H9 (cell line): ENCODE measurements around the gene SULF2. TPM values are rescaled to one million over a fixed set of nuclear protein-coding genes. Genes with fewer than 3 reads are reported as not detected.

Experiments used
- DNase-seq: peaks from one replicate; pipeline ENCODE4 v3.0.0-alpha.2; 2017
- H2AFZ ChIP-seq: one replicate; pipeline ENCODE4 v1.6.1; 2013; ENCODE audit warnings: mild to moderate bottlenecking, low read length, control low read depth, moderate library complexity
- H2AK5ac ChIP-seq: 2 replicates; pipeline ENCODE4 v1.6.1; 2013; ENCODE audit warnings: low read length, control low read depth, mixed read lengths; ENCODE audit not compliant: insufficient read length
- H2BK120ac ChIP-seq: one replicate; pipeline ENCODE4 v1.6.1; 2013; ENCODE audit warnings: low read depth, mild to moderate bottlenecking, low read length, control low read depth, inconsistent platforms; ENCODE audit not compliant: poor library complexity, severe bottlenecking
- H2BK12ac ChIP-seq: 2 replicates; pipeline ENCODE4 v1.6.1; 2013; ENCODE audit warnings: low read length, control low read depth, mixed read lengths, low read depth; ENCODE audit not compliant: insufficient read length
- H2BK15ac ChIP-seq: 2 replicates; pipeline ENCODE4 v1.6.1; 2013; ENCODE audit warnings: low read depth, low read length, control low read depth
- H2BK20ac ChIP-seq: one replicate; pipeline ENCODE4 v1.6.1; 2013; ENCODE audit warnings: low read depth, mild to moderate bottlenecking, low read length, control low read depth, inconsistent platforms; ENCODE audit not compliant: poor library complexity, severe bottlenecking
- H2BK5ac ChIP-seq: 2 replicates; pipeline ENCODE4 v1.6.1; 2013; ENCODE audit warnings: low read length, control low read depth, mixed read lengths; ENCODE audit not compliant: insufficient read length
- H3K14ac ChIP-seq: 2 replicates; pipeline ENCODE4 v1.6.1; 2013; ENCODE audit warnings: low read length, control low read depth; ENCODE audit not compliant: insufficient read depth
- H3K18ac ChIP-seq: 2 replicates; pipeline ENCODE4 v1.6.1; 2013; ENCODE audit warnings: low read depth, mild to moderate bottlenecking, mixed read lengths, low read length, control low read depth; ENCODE audit not compliant: insufficient read length
- H3K23ac ChIP-seq: 2 replicates; pipeline ENCODE4 v1.6.1; 2013; ENCODE audit warnings: low read length, control low read depth, mixed read lengths, low read depth; ENCODE audit not compliant: insufficient read length
- H3K23me2 ChIP-seq: 2 replicates; pipeline ENCODE4 v1.6.1; 2013; ENCODE audit warnings: low read depth, mild to moderate bottlenecking, mixed read lengths, low read length, control low read depth; ENCODE audit not compliant: insufficient read length, poor library complexity, severe bottlenecking
- H3K27ac ChIP-seq: 2 replicates; pipeline ENCODE4 v1.5.1; 2013; ENCODE audit warnings: low read length, control low read depth, mixed read lengths, low read depth; ENCODE audit not compliant: insufficient read length
- H3K27me3 ChIP-seq: 2 replicates; pipeline ENCODE4 v1.6.1; 2013; ENCODE audit warnings: low read length, control low read depth, inconsistent platforms; ENCODE audit not compliant: insufficient read depth
- H3K4ac ChIP-seq: 2 replicates; pipeline ENCODE4 v1.6.1; 2013; ENCODE audit warnings: low read depth, mild to moderate bottlenecking, control low read depth, inconsistent platforms, low read length, moderate library complexity
- H3K4me1 ChIP-seq: 2 replicates; pipeline ENCODE4 v1.6.1; 2013; ENCODE audit warnings: low read length, control low read depth, inconsistent platforms; ENCODE audit not compliant: insufficient read depth
- H3K4me2 ChIP-seq: 2 replicates; pipeline ENCODE4 v1.6.1; 2013; ENCODE audit warnings: low read length, control low read depth, mixed read lengths; ENCODE audit not compliant: insufficient read length, insufficient read depth
- H3K56ac ChIP-seq: 2 replicates; pipeline ENCODE4 v1.6.1; 2013; ENCODE audit warnings: low read depth, mild to moderate bottlenecking, mixed read lengths, low read length, control low read depth; ENCODE audit not compliant: insufficient read length
- H3K79me1 ChIP-seq: 2 replicates; pipeline ENCODE4 v1.6.1; 2013; ENCODE audit warnings: low read depth, mild to moderate bottlenecking, moderate library complexity, low read length, control low read depth, inconsistent platforms; ENCODE audit not compliant: insufficient read depth, poor library complexity, severe bottlenecking
- H3K79me2 ChIP-seq: 2 replicates; pipeline ENCODE4 v1.6.1; 2013; ENCODE audit warnings: low read length, control low read depth, inconsistent platforms; ENCODE audit not compliant: insufficient read depth
- H3K9ac ChIP-seq: 2 replicates; pipeline ENCODE4 v1.6.1; 2013; ENCODE audit warnings: low read length, control low read depth, mixed read lengths; ENCODE audit not compliant: insufficient read length; ENCODE audit errors: extremely low read depth
- H3K9me3 ChIP-seq: one replicate; pipeline ENCODE4 v1.6.1; 2013; ENCODE audit warnings: low read depth, low read length, inconsistent platforms; ENCODE audit not compliant: control insufficient read depth
- H3T11ph ChIP-seq: one replicate; pipeline ENCODE4 v1.6.1; 2013; ENCODE audit warnings: mild to moderate bottlenecking, low read length, control low read depth, inconsistent platforms
- H4K20me1 ChIP-seq: one replicate; pipeline ENCODE4 v1.6.1; 2013; ENCODE audit not compliant: control insufficient read depth, insufficient read length, insufficient read depth
- H4K5ac ChIP-seq: 2 replicates; pipeline ENCODE4 v1.6.1; 2013; ENCODE audit warnings: low read depth, mild to moderate bottlenecking, mixed read lengths, low read length, control low read depth; ENCODE audit not compliant: insufficient read length
- H4K8ac ChIP-seq: replicated peaks from 2 replicates; pipeline ENCODE4 v1.6.1; 2013; ENCODE audit warnings: low read length, control low read depth, mixed read lengths, low read depth; ENCODE audit not compliant: insufficient read length
- H4K91ac ChIP-seq: 2 replicates; pipeline ENCODE4 v1.6.1; 2013; ENCODE audit warnings: low read depth, mild to moderate bottlenecking, moderate library complexity, mixed read lengths, low read length, control low read depth; ENCODE audit not compliant: insufficient read length
- H3K27ac Mint-ChIP-seq, 3 experiments: 2 replicates in 2 of 3; 3 replicates in 1 of 3; pipeline ENCODE4 v1.8.0; 2020 to 2021; ENCODE audit warnings: mixed read lengths in 3 of 3, mild to moderate bottlenecking in 1 of 3, moderate library complexity in 1 of 3
- H3K27me3 Mint-ChIP-seq: 2 replicates; pipeline ENCODE4 v1.8.0; 2021; ENCODE audit warnings: low read depth, mild to moderate bottlenecking, moderate library complexity, mixed read lengths
- H3K36me3 Mint-ChIP-seq, 3 experiments: 2 replicates in 2 of 3; 3 replicates in 1 of 3; pipeline ENCODE4 v1.8.0; 2020 to 2021; ENCODE audit warnings: low read depth in 3 of 3, mixed read lengths in 3 of 3; ENCODE audit not compliant: insufficient read depth in 1 of 3
- H3K4me1 Mint-ChIP-seq, 2 experiments: 2 replicates each; pipeline ENCODE4 v1.8.0; 2020; ENCODE audit warnings: mixed read lengths in 2 of 2
- H3K4me3 Mint-ChIP-seq, 2 experiments: 2 replicates in 1 of 2; 3 replicates in 1 of 2; pipeline ENCODE4 v1.8.0; 2020 to 2021; ENCODE audit warnings: mild to moderate bottlenecking in 2 of 2, mixed read lengths in 2 of 2, moderate library complexity in 1 of 2
- H3K9me3 Mint-ChIP-seq, 2 experiments: 2 replicates in 1 of 2; 3 replicates in 1 of 2; pipeline ENCODE4 v1.8.0; 2020; ENCODE audit warnings: mild to moderate bottlenecking in 2 of 2, mixed read lengths in 2 of 2, moderate library complexity in 1 of 2
- CTCF ChIP-seq: fragments of 200-600 bp; sonication (generic); conservative IDR thresholded peaks from 3 replicates; pipeline ENCODE4 v1.8.0; 2021; ENCODE audit warnings: antibody characterized with exemption, mild to moderate bottlenecking
- WGBS: extraction: QIAGEN DNeasy Blood & Tissue Kit; methylation state at CpG from one replicate; pipeline ENCODE4 v1.1.7; 2013; ENCODE audit warnings: missing lambda C conversion rate, low lambda C conversion rate, mixed read lengths; ENCODE audit not compliant: insufficient read length; ENCODE audit errors: extremely low coverage; 5-methylcytosine and 5-hydroxymethylcytosine counted together
- total RNA-seq: library from RNA; stranded (reverse); gene quantifications from 2 replicates; pipeline ENCODE4 v1.2.1, GENCODE V29; 2021

SULF2 gene
- total RNA-seq, 1 experiment from 2014 or later: 31.2 TPM

- Histone ChIP-seq H3K4ac (no peak overlapping the region), H4K5ac (no peak overlapping the region), H2BK120ac (no peak overlapping the region), H3K9ac (no peak overlapping the region), H3K79me2 (no peaks in the 10 kb centered on the region), H3K56ac (no peak overlapping the region), H3T11ph (no peak overlapping the region), H2BK20ac (no peak overlapping the region), H2AFZ (no peak overlapping the region), H3K23me2 (no peaks in the 10 kb centered on the region), H3K14ac (no peak overlapping the region), H3K18ac (no peak overlapping the region), H4K8ac (no peak overlapping the region), H4K91ac (no peak overlapping the region), H2AK5ac (no peak overlapping the region), H4K20me1 (no peaks in the 10 kb centered on the region), H3K27me3 (no peaks in the 10 kb centered on the region), H3K4me1 (no peaks in the 10 kb centered on the region), H2BK12ac (no peak overlapping the region), H3K23ac (no peak overlapping the region), H3K79me1 (no peaks in the 10 kb centered on the region), H2BK15ac (no peak overlapping the region), H3K9me3 (no peaks in the 10 kb centered on the region), H3K27ac (no peak overlapping the region), H2BK5ac (no peak overlapping the region), H3K4me2 (no peak overlapping the region)
- peaks cover 0 to 4% (median 1%) of the 10 kb centered on the region in 3 experiments; a peak in 1 of 7 replicates for H3K36me3 Mint-ChIP-seq
- WGBS: no CpG with 5 or more reads among the region's 5 CpGs
- no peaks in the 10 kb centered on the region for H3K9me3 Mint-ChIP-seq
- TF ChIP-seq CTCF: no peak
- DNase-seq: no peak
- H3K27ac Mint-ChIP-seq: no peak overlapping the region
- H3K4me3 Mint-ChIP-seq: no peak overlapping the region
- peaks cover 12 to 13% of the 10 kb centered on the region in 2 experiments for H3K4me1 Mint-ChIP-seq
- H3K27me3 Mint-ChIP-seq: no peaks in the 10 kb centered on the region
Observed at GRCh38 chr20:47703748-47704147, 81.5 kb downstream of the SULF2 start.
